Vagina (tissue), 2 donors: Measurements from ENCODE around the gene SLC34A3.

Source experiments
- CTCF ChIP-seq, 3 experiments: fragments of 450-650 bp in 2 of 3; fragments of 200-600 bp in 1 of 3; sonication (generic) in 1 of 3; IDR thresholded peaks; one replicate each; pipeline ENCODE4 v1.5.1; 2017 to 2019; ENCODE audit warnings: antibody characterized with exemption in 3 of 3, mild to moderate bottlenecking in 2 of 3, moderate library complexity in 2 of 3
- POLR2A ChIP-seq, 2 donors: fragments of 450-650 bp; IDR thresholded peaks; one replicate each; pipeline ENCODE4 v1.6.1; 2017; ENCODE audit warnings: antibody characterized with exemption in 2 of 2, mild to moderate bottlenecking in 2 of 2, moderate library complexity in 2 of 2

DNA sequence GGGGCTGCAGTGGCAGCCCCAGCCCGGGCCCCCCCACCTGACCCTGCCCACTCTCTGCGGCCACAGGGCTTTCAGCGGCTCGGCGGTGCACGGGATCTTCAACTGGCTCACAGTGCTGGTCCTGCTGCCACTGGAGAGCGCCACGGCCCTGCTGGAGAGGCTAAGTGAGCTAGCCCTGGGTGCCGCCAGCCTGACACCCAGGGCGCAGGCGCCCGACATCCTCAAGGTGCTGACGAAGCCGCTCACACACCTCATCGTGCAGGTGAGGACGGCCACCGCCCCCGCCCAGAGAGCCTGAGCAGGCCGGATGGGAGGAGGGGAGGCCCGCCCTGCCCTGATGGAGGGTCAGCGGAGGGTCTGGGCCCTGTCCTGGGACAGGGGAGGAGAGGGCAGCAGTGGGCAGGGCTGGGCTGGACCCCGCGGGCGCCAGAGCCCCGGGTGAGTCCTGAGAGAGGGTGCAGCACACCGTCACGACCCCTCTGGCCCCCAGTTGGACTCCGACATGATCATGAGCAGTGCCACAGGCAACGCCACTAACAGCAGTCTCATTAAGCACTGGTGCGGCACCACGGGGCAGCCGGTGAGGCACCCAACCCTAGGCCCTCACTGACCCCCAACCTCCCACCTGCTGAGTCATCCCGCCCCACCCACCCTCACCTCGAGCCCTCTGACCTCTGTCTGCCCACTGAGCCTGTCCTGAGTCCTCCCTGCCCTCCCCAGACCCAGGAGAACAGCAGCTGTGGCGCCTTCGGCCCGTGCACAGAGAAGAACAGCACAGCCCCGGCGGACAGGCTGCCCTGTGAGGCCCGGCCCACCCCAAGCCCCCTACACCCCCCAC is 2.7 kb downstream of the SLC34A3 start:
- TF ChIP-seq POLR2A (IDR thresholded peaks at IDR 0.05) = no peak
- no peak for TF ChIP-seq CTCF (IDR thresholded peaks at IDR 0.05)
